Measurements from ENCODE around the gene TK1.
"Not testable (repeated sequence)": the region's sequence is repeated elsewhere in the genome, so short reads cannot be mapped to it uniquely, and the experiment has no call there.

Gene TK1

GRCh38 chr17:78147315-78147998 is 39.4 kb downstream of the TK1 start:
- DNase-seq: no peak

GRCh38 chr17:78146881-78147280 is 40.0 kb downstream of the TK1 start:
- DNase-seq: no peak

GRCh38 chr17:78146471-78146869 is 40.4 kb downstream of the TK1 start:
- no peak for DNase-seq

- no peak for DNase-seq
These were observed 41.9 kb downstream of the TK1 start for GRCh38 chr17:78144736-78145641.

GRCh38 chr17:78144147-78144719 is 42.6 kb downstream of the TK1 start:
- DNase-seq: peak; percentile 28 to 50

- DNase-seq: no peak
These were observed 43.4 kb downstream of the TK1 start for GRCh38 chr17:78143214-78144146.

- no peak for DNase-seq
These were observed 44.6 kb downstream of the TK1 start for GRCh38 chr17:78142119-78142861.

- DNase-seq: no peak
These were observed 45.3 kb downstream of the TK1 start for GRCh38 chr17:78141437-78142118.

GRCh38 chr17:78140169-78141051 is 46.4 kb downstream of the TK1 start:
- peak; percentile 19 to 94 for DNase-seq

- DNase-seq: not testable (repeated sequence)
These were observed 47.0 kb downstream of the TK1 start for GRCh38 chr17:78139861-78140168.

GRCh38 chr17:78138204-78139060 is 48.4 kb downstream of the TK1 start:
- no peak for DNase-seq

- no peak for DNase-seq
These were observed 49.3 kb downstream of the TK1 start for GRCh38 chr17:78137392-78138203.

- DNase-seq: no peak
These were observed 50.9 kb downstream of the TK1 start for GRCh38 chr17:78135858-78136500.

- DNase-seq: no peak
These were observed 51.9 kb downstream of the TK1 start for GRCh38 chr17:78134899-78135385.

- peak in 1 of 2 donors; percentile 15 for DNase-seq
These were observed 52.6 kb downstream of the TK1 start for GRCh38 chr17:78133971-78134898.

GRCh38 chr17:78133179-78133951 is 53.5 kb downstream of the TK1 start:
- no peak for DNase-seq
